ENCODE results near the gene AK5. TPM values are rescaled to one million over a fixed set of nuclear protein-coding genes. Genes with fewer than 3 reads are reported as not detected.

Gene AK5
- total and polyA plus RNA-seq, 3 donors from 2014 or later, result 28.0 to 40.4 (median 28.7) TPM

- no peak overlapping the region for H3K27ac ChIP-seq
- H3K27me3 ChIP-seq, result no peaks in the 10 kb centered on the region
- intact Hi-C loops (cut with DNase I; ENCODE audit: low total_unique reads), result no loop called here
- no peak overlapping the region for H3K4me3 ChIP-seq
- DNase-seq, result no peak
- TF ChIP-seq, protein P1, sequence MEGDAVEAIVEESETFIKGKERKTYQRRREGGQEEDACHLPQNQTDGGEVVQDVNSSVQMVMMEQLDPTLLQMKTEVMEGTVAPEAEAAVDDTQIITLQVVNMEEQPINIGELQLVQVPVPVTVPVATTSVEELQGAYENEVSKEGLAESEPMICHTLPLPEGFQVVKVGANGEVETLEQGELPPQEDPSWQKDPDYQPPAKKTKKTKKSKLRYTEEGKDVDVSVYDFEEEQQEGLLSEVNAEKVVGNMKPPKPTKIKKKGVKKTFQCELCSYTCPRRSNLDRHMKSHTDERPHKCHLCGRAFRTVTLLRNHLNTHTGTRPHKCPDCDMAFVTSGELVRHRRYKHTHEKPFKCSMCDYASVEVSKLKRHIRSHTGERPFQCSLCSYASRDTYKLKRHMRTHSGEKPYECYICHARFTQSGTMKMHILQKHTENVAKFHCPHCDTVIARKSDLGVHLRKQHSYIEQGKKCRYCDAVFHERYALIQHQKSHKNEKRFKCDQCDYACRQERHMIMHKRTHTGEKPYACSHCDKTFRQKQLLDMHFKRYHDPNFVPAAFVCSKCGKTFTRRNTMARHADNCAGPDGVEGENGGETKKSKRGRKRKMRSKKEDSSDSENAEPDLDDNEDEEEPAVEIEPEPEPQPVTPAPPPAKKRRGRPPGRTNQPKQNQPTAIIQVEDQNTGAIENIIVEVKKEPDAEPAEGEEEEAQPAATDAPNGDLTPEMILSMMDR (IDR thresholded peaks at IDR 0.05), result no peak
- TF ChIP-seq POLR2A (IDR thresholded peaks at IDR 0.05), result no peak
- no peaks in the 10 kb centered on the region for H3K4me1 ChIP-seq
- no peaks in the 10 kb centered on the region for H3K9me3 ChIP-seq
- H3K36me3 ChIP-seq (ENCODE audit: low read depth, missing control alignments), result no peaks in the 10 kb centered on the region
Observed at GRCh38 chr1:77360256-77360655, 78.4 kb downstream of the AK5 start.

GRCh38 chr1:77361621-77362020, 79.8 kb downstream of the AK5 start:
- H3K4me1 ChIP-seq, result no peaks in the 10 kb centered on the region

DNA sequence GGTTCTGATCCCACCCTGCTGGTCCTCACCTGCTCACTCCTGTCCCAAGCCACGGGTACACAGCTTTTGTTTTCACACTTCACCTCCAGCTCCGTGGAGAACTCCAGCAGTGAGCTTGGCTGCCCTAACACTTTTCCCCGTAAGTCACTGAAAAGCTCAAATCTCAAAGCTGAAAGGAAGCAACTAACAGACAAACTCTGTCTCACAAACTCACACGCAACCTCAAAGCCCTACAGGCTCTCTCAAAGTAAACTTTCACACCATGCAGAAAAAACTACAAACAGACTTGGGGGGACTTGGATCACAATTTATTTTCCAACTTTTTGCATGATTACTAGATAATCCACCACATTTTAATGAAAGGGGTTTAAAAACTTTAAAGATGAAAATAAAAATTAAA, 88.3 kb downstream of the AK5 start:
- DNase-seq, result no peak
- Histone ChIP-seq H3K36me3 (ENCODE audit: low read depth, missing control alignments) (no peaks in the 10 kb centered on the region), H3K4me1 (no peaks in the 10 kb centered on the region), H3K27me3 (no peaks in the 10 kb centered on the region), H3K9me3 (no peaks in the 10 kb centered on the region), H3K4me3 (no peak overlapping the region), H3K27ac (no peak overlapping the region)
- TF ChIP-seq, protein P1 (IDR thresholded peaks at IDR 0.05), result no peak
- no peak for TF ChIP-seq POLR2A (IDR thresholded peaks at IDR 0.05)
- intact Hi-C loops (cut with DNase I; ENCODE audit: low total_unique reads), result no loop called here
- 38 to 43% methylated on average over 4 of the region's 4 CpGs for WGBS, 2 donors

More at GRCh38 chr1:77361621-77362020, 79.8 kb downstream of the AK5 start:
- H3K9me3 ChIP-seq, result no peaks in the 10 kb centered on the region
- no peaks in the 10 kb centered on the region for H3K27me3 ChIP-seq
- no peak overlapping the region for H3K4me3 ChIP-seq
- TF ChIP-seq, protein P1 (IDR thresholded peaks at IDR 0.05), result no peak
- TF ChIP-seq POLR2A (IDR thresholded peaks at IDR 0.05), result no peak
- H3K27ac ChIP-seq, result no peak overlapping the region
- intact Hi-C loops (cut with DNase I; ENCODE audit: low total_unique reads), result no loop called here
- no peak for DNase-seq
- H3K36me3 ChIP-seq (ENCODE audit: low read depth, missing control alignments), result no peaks in the 10 kb centered on the region
- 96 to 97% methylated on average over 7 of the region's 7 CpGs for WGBS, 2 donors

DNA sequence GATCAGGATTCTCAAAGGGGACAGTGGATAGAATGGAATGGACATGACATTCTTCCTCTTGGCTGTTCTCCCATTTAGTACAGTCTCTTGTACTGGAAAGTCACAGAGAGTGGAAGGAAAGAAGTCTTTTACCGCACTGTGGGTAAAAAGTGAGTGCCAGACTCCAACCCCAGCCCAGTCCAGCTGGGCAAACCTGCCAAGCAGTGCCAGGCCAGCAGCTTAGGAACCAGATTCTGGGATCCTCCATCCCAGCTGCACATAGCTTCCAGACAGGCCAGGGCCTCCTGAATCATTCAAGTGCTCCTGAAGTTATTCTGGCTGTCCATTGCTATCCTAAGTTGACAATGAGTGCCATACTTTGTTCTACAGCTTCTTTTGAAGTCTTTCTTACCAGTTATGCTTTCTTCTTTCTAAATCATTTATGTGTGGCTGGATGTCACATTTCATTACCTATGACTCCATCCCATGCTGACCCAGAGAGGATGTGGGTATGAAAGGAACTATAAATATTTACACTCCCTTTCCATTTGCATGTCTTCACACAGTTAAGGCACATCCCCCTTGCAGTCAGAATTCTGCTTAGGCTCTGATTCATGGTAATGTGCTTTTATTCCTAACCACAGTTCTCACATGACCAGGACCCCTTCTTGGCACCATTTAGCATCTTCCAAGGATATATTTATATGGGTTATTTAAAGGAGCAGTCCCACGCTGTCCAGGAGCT, 88.9 kb downstream of the AK5 start:
- intact Hi-C loops (cut with DNase I; ENCODE audit: low total_unique reads), result no loop called here
- TF ChIP-seq, protein P1 (IDR thresholded peaks at IDR 0.05), result no peak
- no peak for TF ChIP-seq POLR2A (IDR thresholded peaks at IDR 0.05)
- H3K4me3 ChIP-seq, result no peak overlapping the region
- no peak for DNase-seq
- no peaks in the 10 kb centered on the region for H3K9me3 ChIP-seq
- no peaks in the 10 kb centered on the region for H3K4me1 ChIP-seq
- H3K36me3 ChIP-seq (ENCODE audit: low read depth, missing control alignments), result no peaks in the 10 kb centered on the region
- WGBS, 2 donors, result 72 to 81% methylated on average over 2 of the region's 2 CpGs
- H3K27ac ChIP-seq, result no peak overlapping the region
- H3K27me3 ChIP-seq, result no peaks in the 10 kb centered on the region

GRCh38 chr1:77371396-77371795, 89.6 kb downstream of the AK5 start:
- no peak overlapping the region for H3K4me3 ChIP-seq
- no peaks in the 10 kb centered on the region for H3K4me1 ChIP-seq
- no peak for DNase-seq
- no peaks in the 10 kb centered on the region for H3K36me3 ChIP-seq (ENCODE audit: low read depth, missing control alignments)
- TF ChIP-seq, protein P1 (IDR thresholded peaks at IDR 0.05), result no peak
- TF ChIP-seq POLR2A (IDR thresholded peaks at IDR 0.05), result no peak
- H3K27ac ChIP-seq, result no peak overlapping the region
- WGBS, 2 donors, result 37 to 53% methylated on average over 1 of the region's 1 CpG
- intact Hi-C loops (cut with DNase I; ENCODE audit: low total_unique reads), result no loop called here
- no peaks in the 10 kb centered on the region for H3K27me3 ChIP-seq
- H3K9me3 ChIP-seq, result no peaks in the 10 kb centered on the region
